Liver (tissue), 9 donors: ENCODE data around the gene MEGF6. TPM values are rescaled to one million over a fixed set of nuclear protein-coding genes. Genes with fewer than 3 reads are reported as not detected.

ENCODE experiments used
- DNase-seq: peaks from one replicate; pipeline ENCODE4 v3.0.0-alpha.2; 2017; ENCODE audit warnings: low spot score
- H3K27ac ChIP-seq, 2 donors: one replicate each; pipeline ENCODE4 v1.7.0; 2013; ENCODE audit warnings: inconsistent platforms in 2 of 2, low read length in 2 of 2, control low read depth in 1 of 2, low read depth in 1 of 2, mild to moderate bottlenecking in 1 of 2
- H3K27me3 ChIP-seq, 4 donors: one replicate each; pipeline versions ENCODE4 v1.6.1 to v1.7.0; 2013; ENCODE audit warnings: low read length in 3 of 4, inconsistent platforms in 1 of 4, mild to moderate bottlenecking in 1 of 4, moderate library complexity in 1 of 4; ENCODE audit not compliant: control insufficient read depth in 4 of 4, insufficient read depth in 4 of 4
- H3K36me3 ChIP-seq, 4 donors: one replicate each; pipeline versions ENCODE4 v1.6.1 to v1.7.0; 2013; ENCODE audit warnings: low read length in 3 of 4, mild to moderate bottlenecking in 3 of 4, low read depth in 1 of 4, moderate library complexity in 1 of 4; ENCODE audit not compliant: control insufficient read depth in 4 of 4, insufficient read depth in 3 of 4
- H3K4me1 ChIP-seq, 4 donors: one replicate each; pipeline versions ENCODE4 v1.6.1 to v1.7.0; 2013; ENCODE audit warnings: low read length in 3 of 4, mild to moderate bottlenecking in 3 of 4, moderate library complexity in 1 of 4; ENCODE audit not compliant: control insufficient read depth in 4 of 4, insufficient read depth in 4 of 4
- H3K4me3 ChIP-seq, 3 donors: one replicate each; pipeline versions ENCODE4 v1.6.1 to v1.7.0; 2013; ENCODE audit warnings: low read length in 3 of 3, control low read depth in 1 of 3, low read depth in 1 of 3, mild to moderate bottlenecking in 1 of 3
- H3K9ac ChIP-seq, 2 donors: one replicate each; pipeline ENCODE4 v1.7.0; 2013; ENCODE audit warnings: low read length in 2 of 2, mild to moderate bottlenecking in 2 of 2, moderate library complexity in 2 of 2, control low read depth in 1 of 2, low read depth in 1 of 2
- H3K9me3 ChIP-seq, 4 donors: one replicate each; pipeline versions ENCODE4 v1.6.1 to v1.7.0; 2013; ENCODE audit warnings: low read length in 3 of 4; ENCODE audit not compliant: control insufficient read depth in 4 of 4
- ATF3 ChIP-seq: IDR thresholded peaks from 2 replicates; pipeline ENCODE4 v1.6.1; 2016; ENCODE audit warnings: antibody characterized with exemption
- CTCF ChIP-seq: fragments of 150-350 bp; IDR thresholded peaks from 2 replicates; pipeline ENCODE4 v1.5.1; 2017; ENCODE audit warnings: improper control_type of control experiment, low read depth, low read length; ENCODE audit not compliant: missing input control
- EGR1 ChIP-seq, 2 donors: IDR thresholded peaks; 2 replicates each; pipeline ENCODE4 v1.6.1; 2016 to 2018; ENCODE audit warnings: antibody characterized with exemption in 2 of 2, low read depth in 2 of 2
- FOXA1 ChIP-seq: IDR thresholded peaks from 2 replicates; pipeline ENCODE4 v1.6.1; 2016; ENCODE audit warnings: antibody characterized with exemption
- FOXA2 ChIP-seq: IDR thresholded peaks from 2 replicates; pipeline ENCODE4 v1.6.1; 2016; ENCODE audit warnings: antibody characterized with exemption
- GABPA ChIP-seq, 2 donors: IDR thresholded peaks in 1 of 2; conservative IDR thresholded peaks in 1 of 2; 2 replicates each; pipeline ENCODE4 v1.6.1; 2016; ENCODE audit warnings: antibody characterized with exemption in 2 of 2, mild to moderate bottlenecking in 1 of 2, moderate library complexity in 1 of 2
- HNF4A ChIP-seq, 2 donors: conservative IDR thresholded peaks; 2 replicates each; pipeline ENCODE4 v1.6.1; 2016; ENCODE audit warnings: antibody characterized with exemption in 2 of 2, mild to moderate bottlenecking in 2 of 2
- HNF4G ChIP-seq: IDR thresholded peaks from 2 replicates; pipeline ENCODE4 v1.6.1; 2016; ENCODE audit warnings: antibody characterized with exemption
- JUND ChIP-seq, 2 donors: IDR thresholded peaks; 2 replicates each; pipeline ENCODE4 v1.6.1; 2016; ENCODE audit warnings: antibody characterized with exemption in 2 of 2
- MAX ChIP-seq: IDR thresholded peaks from 2 replicates; pipeline ENCODE4 v1.6.1; 2016; ENCODE audit warnings: antibody characterized with exemption
- NR2F2 ChIP-seq: IDR thresholded peaks from 2 replicates; pipeline ENCODE4 v1.6.1; 2016; ENCODE audit warnings: antibody characterized with exemption
- RAD21 ChIP-seq, 2 donors: IDR thresholded peaks; 2 replicates each; pipeline ENCODE4 v1.6.1; 2016; ENCODE audit warnings: antibody characterized with exemption in 2 of 2, mild to moderate bottlenecking in 2 of 2
- REST ChIP-seq: IDR thresholded peaks from 2 replicates; pipeline ENCODE4 v1.6.1; 2016; ENCODE audit warnings: antibody characterized with exemption, mild to moderate bottlenecking
- RXRA ChIP-seq, 2 donors: IDR thresholded peaks; 2 replicates each; pipeline ENCODE4 v1.6.1; 2017 to 2018; ENCODE audit warnings: antibody characterized with exemption in 2 of 2, mild to moderate bottlenecking in 1 of 2
- SP1 ChIP-seq: IDR thresholded peaks from 2 replicates; pipeline ENCODE4 v1.6.1; 2018; ENCODE audit warnings: antibody characterized with exemption, mild to moderate bottlenecking
- TAF1 ChIP-seq: conservative IDR thresholded peaks from 2 replicates; pipeline ENCODE4 v1.6.1; 2016; ENCODE audit warnings: antibody characterized with exemption, mild to moderate bottlenecking
- YY1 ChIP-seq: IDR thresholded peaks from 2 replicates; pipeline ENCODE4 v1.6.1; 2016; ENCODE audit warnings: antibody characterized with exemption, mild to moderate bottlenecking
- ZBTB33 ChIP-seq: IDR thresholded peaks from 2 replicates; pipeline ENCODE4 v1.6.1; 2016; ENCODE audit warnings: antibody characterized with exemption
- WGBS: extraction: QIAGEN DNeasy Blood & Tissue Kit; methylation state at CpG from one replicate; pipeline ENCODE4 v1.1.7; 2013; 5-methylcytosine and 5-hydroxymethylcytosine counted together
- polyA plus RNA-seq, 2 donors: library from polyadenylated mRNA; stranded (reverse) in 1 of 2; unstranded in 1 of 2; fragments of 200-250 nt in 1 of 2; fragments of >200 nt in 1 of 2; fragmentation: Nextera tagmentation in 1 of 2; extraction: Ambion mirVana in 1 of 2; gene quantifications; one replicate each; pipeline versions ENCODE4 v1.2.1 to v1.2.3, GENCODE V29; 2013 to 2015
- total RNA-seq, 2 donors: library from RNA; depleted of rRNA; stranded (reverse); fragments of >200 nt; gene quantifications; one replicate each; pipeline ENCODE4 v1.2.3, GENCODE V29; 2014
- donor health status: healthy.
- donor health status: healthy.
- donor health status: healthy.
- donor health status: healthy.
- donor health status: healthy.

The MEGF6 gene
- total and polyA plus RNA-seq, 4 donors: 1.3 to 11.0 (median 4.0) TPM

- Histone ChIP-seq H3K4me3 (no peak overlapping the region), H3K4me1 (peaks cover 7 to 13% (median 8%) of the 10 kb centered on the region in 4 donors), H3K27me3 (no peaks in the 10 kb centered on the region), H3K36me3 (no peaks in the 10 kb centered on the region), H3K9ac (no peak overlapping the region), H3K27ac (no peak overlapping the region), H3K9me3 (no peaks in the 10 kb centered on the region)
- DNase-seq: no peak
- TF ChIP-seq EGR1 (IDR thresholded peaks at IDR 0.05; ENCODE audit: low read depth in 2 of 2) (no peak), CTCF (peak; percentile 41), RAD21 (IDR thresholded peaks at IDR 0.05) (peak in 1 of 2 donors; percentile 66)
- 58% methylated on average over 20 of the region's 20 CpGs for WGBS
Observed at GRCh38 chr1:3614755-3615742, 3.7 kb upstream of the MEGF6 start.

GRCh38 chr1:3612123-3612522 lies 815 bp upstream of the MEGF6 start:
- WGBS: 73% methylated on average over 7 of the region's 7 CpGs
- H3K4me3 ChIP-seq: no peak overlapping the region
- H3K9me3 ChIP-seq: no peaks in the 10 kb centered on the region
- H3K27me3 ChIP-seq: peaks cover 0 to 2% (median 0%) of the 10 kb centered on the region in 4 donors
- no peak overlapping the region for H3K27ac ChIP-seq
- peaks cover 5 to 8% (median 6%) of the 10 kb centered on the region in 4 donors for H3K4me1 ChIP-seq
- no peak for TF ChIP-seq CTCF
- no peak for TF ChIP-seq JUND (IDR thresholded peaks at IDR 0.05)
- no peak for TF ChIP-seq HNF4G
- no peak for TF ChIP-seq HNF4A (conservative IDR thresholded peaks at IDR 0.05)
- no peak for TF ChIP-seq FOXA2
- TF ChIP-seq FOXA1: no peak
- no peak for TF ChIP-seq EGR1 (IDR thresholded peaks at IDR 0.05; ENCODE audit: low read depth in 2 of 2)
- TF ChIP-seq YY1: no peak
- no peak for TF ChIP-seq RAD21 (IDR thresholded peaks at IDR 0.05)
- TF ChIP-seq SP1: no peak
- TF ChIP-seq RXRA (IDR thresholded peaks at IDR 0.05): no peak
- TF ChIP-seq ATF3: no peak
- no peak for TF ChIP-seq ZBTB33
- no peak for TF ChIP-seq REST
- TF ChIP-seq MAX: no peak
- no peak for TF ChIP-seq TAF1
- no peak for TF ChIP-seq GABPA (IDR thresholded peaks at IDR 0.05 in 1 of 2, conservative IDR thresholded peaks at IDR 0.05 in 1 of 2)
- TF ChIP-seq NR2F2: no peak
- no peak for DNase-seq
- H3K36me3 ChIP-seq: no peaks in the 10 kb centered on the region
- no peak overlapping the region for H3K9ac ChIP-seq
